Forelimb muscle (tissue), 1 donor: Measurements from ENCODE around the gene POMC. TPM values are rescaled to one million over a fixed set of nuclear protein-coding genes. Genes with fewer than 3 reads are reported as not detected.
"Not testable (repeated sequence)": the region's sequence is repeated elsewhere in the genome, so short reads cannot be mapped to it uniquely, and the experiment has no call there.

Experiments
- DNase-seq: peaks from one replicate; pipeline ENCODE4 v3.0.0-alpha.2; 2013; ENCODE audit warnings: low read depth
- polyA plus RNA-seq: library from polyadenylated mRNA; unstranded; fragments of 120-200 nt; gene quantifications from one replicate; pipeline ENCODE4 v1.2.1, GENCODE V29; 2013; ENCODE audit not compliant: insufficient read length

The POMC gene
- polyA plus RNA-seq, 1 donor: 2.5 TPM

GRCh38 chr2:25132693-25133092 is 35.7 kb downstream of the POMC start:
- DNase-seq: no peak

DNA sequence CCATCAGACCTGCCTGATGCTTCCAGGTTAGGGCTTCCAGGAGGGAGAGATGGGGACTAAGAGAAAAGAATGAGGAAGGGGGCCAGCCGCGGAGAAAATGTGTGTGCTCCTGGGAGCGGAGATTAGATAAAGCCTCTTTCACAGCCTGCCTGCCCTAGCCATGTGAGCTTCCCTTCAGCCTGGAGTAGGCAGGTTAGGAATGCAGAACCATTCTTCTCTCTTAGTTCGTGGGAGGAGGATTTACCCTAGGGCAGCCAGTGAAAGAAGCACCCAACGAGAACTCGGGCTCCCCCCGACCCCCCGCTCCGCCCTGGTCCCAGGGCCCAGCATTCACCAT is 36.1 kb downstream of the POMC start:
- DNase-seq: no peak

DNA sequence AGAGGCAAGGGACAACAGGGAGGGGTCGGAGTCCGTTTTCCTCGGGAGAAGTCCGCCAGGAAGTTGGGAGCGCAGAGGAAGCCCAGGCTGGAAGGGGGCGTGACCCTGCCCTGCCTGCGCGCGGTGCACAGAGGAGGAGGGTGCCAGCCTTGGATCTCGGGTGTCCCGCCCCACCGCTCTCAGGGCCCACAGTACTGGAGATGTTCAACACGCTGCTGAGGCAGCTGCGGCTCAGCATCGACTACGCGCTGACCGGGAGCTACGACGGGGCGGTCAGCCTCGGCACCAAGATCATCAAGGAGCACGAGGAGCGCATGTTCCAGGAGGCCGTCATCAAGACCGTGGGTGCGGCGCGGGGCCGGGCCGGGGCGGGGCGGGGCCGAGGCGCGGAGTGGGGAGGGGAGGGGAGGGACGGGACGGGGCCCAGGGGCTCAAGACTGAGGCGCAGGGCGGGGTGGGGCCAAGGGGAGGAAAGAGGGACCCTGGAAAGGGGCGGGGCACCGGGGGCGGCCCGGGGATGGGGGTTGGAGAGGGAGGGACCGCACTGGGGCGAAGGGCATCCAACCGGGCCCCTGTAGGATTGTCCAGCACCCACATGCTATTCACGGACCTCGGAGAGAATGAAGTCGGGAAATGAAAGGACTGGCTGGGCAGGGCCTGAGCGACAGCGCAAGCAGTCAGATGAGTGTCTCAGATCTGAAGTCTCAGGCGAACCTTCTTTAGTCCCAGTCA is 36.6 kb downstream of the POMC start:
- no peak for DNase-seq

- DNase-seq: no peak
Observed at GRCh38 chr2:25131253-25131566, 37.2 kb downstream of the POMC start.

GRCh38 chr2:25129901-25130520 is 38.4 kb downstream of the POMC start:
- no peak for DNase-seq

DNA sequence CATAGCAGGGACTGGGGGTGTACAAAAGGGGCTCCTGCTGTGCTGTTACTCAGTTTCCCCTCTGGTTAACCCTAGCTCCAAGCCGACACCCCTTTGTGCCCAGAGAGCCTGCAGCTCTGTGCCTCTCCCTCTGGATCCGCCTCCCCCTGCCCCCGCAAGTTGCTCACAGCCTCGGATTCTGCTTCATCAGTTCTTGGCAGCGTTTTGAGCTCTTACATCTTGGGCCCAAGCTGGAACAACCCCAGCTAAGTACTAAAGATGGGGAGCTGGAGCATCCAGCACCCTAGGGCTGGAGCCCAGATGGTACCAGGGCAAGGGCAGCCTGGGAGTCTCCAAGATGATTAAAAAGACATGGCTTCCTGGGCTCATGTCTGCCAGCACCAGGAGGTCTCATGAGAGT is 40.7 kb downstream of the POMC start:
- no peak for DNase-seq

GRCh38 chr2:25127071-25127470 is 41.3 kb downstream of the POMC start:
- DNase-seq: not testable (repeated sequence)

DNA sequence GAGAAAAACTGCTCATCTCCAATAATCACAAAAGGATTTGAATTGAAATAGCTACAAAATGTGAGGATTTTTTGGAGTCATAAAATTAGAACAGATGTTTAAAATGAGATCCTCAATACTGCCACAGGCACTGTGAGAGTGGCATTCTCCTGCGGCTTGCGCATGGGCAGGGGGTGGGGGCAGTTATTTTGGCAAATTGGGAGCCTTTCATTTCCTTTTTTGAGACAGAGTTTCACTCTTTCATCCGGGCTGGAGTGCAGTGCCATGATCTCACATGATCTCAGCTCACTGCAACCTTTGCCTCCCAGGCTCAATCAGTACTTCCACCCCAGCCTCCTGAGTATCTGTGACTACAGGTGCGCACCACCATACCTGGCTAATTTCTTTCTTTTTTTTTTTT is 42.4 kb downstream of the POMC start:
- no peak for DNase-seq

DNA sequence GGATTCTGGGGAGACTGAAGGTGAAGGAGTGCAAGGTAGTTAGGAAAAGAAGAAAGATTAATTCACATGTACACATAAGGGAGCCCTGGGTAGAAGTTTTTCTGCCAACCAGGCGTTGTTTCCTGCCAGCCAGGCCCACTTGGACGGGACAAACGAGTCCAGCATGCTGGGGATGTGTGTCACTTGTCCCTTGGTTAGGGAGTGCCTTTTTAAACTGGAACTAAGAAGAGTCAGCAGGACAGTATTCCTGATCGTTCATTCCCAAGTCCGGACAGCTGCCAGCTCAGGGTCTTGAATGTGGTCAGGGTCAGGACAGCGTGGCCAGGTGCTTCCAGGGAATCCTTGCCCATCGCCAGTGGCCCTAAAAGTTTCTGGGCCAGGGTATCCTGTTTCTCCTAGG is 43.2 kb downstream of the POMC start:
- DNase-seq: no peak

DNA sequence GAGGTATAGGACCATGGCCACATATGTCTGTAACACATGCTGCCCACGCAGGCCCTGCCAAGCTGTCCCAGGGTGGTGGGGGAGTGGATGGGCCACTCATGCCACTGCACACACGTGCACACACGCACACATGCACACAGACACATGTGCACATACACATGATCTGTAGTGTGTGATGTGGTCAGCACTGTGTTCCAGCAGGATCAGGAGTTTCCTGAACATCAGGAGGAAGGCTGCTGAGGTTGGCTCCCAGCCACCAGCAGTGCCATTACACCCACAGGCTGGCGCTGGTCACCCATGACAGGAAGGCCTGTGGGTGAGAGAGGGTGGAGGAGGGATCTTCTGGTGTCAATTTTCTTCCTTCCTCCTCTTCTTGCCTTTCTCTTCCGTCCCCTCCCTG is 44.7 kb downstream of the POMC start:
- DNase-seq: no peak

DNA sequence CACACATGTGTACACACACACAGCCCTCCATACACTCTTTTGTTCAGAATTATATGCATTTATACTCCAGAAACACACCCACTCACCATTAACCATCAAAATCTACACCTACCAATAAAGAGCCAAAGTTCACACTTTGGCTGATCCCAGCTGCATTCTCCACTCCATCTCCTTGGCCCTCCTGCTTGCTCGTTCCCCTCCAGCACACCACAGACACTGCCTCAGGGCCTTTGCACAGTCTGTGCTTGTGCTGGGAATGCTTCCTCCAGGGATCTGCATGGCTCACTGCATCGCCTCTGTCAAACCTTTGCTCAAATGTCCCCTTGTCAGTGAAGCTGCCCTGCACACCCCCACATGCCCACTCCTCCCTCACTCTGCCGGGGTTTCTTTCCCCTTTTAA is 46.0 kb downstream of the POMC start:
- DNase-seq: no peak

DNA sequence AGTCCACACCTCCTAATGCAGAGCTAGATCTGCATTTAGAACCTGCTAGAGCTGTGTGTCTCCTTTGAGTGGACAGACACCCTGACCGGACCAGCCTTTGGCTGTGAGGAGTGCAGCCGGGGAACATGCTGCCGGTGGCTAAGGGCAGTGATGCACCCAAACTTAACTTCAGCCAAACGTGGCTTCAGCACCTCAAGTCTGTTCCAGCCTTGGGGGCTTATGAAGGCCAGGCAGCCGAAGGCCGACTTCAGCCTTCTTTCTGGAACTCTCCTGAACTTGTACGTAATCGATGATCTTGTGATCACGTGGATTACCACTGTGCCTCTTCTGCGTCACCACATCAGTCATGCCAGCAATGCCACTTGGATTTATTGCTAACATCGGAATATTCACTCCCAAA is 49.1 kb downstream of the POMC start:
- DNase-seq: no peak

- no peak for DNase-seq
Observed at GRCh38 chr2:25116956-25117355, 51.4 kb downstream of the POMC start.

- DNase-seq: no peak
Observed at GRCh38 chr2:25115902-25116301, 52.5 kb downstream of the POMC start.

DNA sequence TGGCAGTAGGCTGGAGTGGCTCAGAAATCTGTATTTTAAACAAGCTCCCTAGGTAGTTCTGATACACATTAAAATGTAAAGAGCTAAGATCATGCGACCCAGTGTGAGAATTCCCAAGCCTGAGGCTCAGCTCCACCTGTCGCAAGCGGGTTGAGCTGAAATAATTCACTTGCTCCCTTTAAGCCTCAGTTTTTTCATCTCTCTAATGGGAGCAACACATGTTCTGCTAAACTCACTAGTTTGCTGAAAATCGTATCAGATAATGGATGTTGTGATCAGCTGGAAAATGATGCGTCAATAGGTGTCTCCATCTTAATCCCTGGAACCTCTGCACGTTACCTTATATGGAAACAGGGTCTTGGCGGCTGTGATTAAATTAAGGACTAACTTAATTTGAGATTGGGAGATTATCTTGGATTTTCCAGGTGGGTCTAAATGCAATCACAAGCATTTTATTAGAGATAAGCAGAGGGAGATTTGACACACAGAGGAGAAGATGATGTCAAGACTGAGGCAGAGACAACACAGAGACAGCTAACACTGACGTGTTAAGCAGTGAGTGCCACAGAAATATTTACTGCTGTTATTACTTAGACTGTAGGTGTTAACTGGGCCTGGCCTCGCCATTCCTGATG is 53.0 kb downstream of the POMC start:
- DNase-seq: no peak

GRCh38 chr2:25112113-25112512 is 56.3 kb downstream of the POMC start:
- DNase-seq: no peak

Other genes with a start within 250 kb of the POMC start
- gene ADCY3, start 248.3 kb downstream of the POMC start, polyA plus RNA-seq: 22.0 TPM
- gene DNAJC27, start 196.6 kb downstream of the POMC start, polyA plus RNA-seq: 6.5 TPM
- 5.9 TPM for gene EFR3B, start 126.5 kb downstream of the POMC start, polyA plus RNA-seq
- gene DNMT3A, start 173.3 kb upstream of the POMC start, polyA plus RNA-seq: 52.6 TPM